Panc1 (cell line): ENCODE results near the gene PRKG1. TPM values are rescaled to one million over a fixed set of nuclear protein-coding genes. Genes with fewer than 3 reads are reported as not detected.

Experiments
- ATAC-seq: fragments of 200-7000 bp; cut with Tn5 transposase; 2 replicates; pipeline ENCODE4 v1.9.1; 2020; ENCODE audit warnings: mild to moderate bottlenecking, moderate library complexity
- BruUV-seq: library from RNA; stranded (reverse); fragments of 400-500 nt; replicated peaks from 2 replicates; lab custom pipeline; 2021; lab: Mats Ljungman, UMichigan
- CTCF ChIA-PET: fragments of 300-600 bp; sonication (Branson Sonifier 250); formaldehyde crosslinking; loops from one replicate; lab custom pipeline; 2022; ENCODE audit warnings: antibody characterized with exemption; lab: Charles Lee
- POLR2A ChIA-PET: fragments of 300-600 bp; sonication (Branson Sonifier 250); formaldehyde crosslinking; loops from one replicate; lab custom pipeline; 2022; ENCODE audit warnings: antibody characterized with exemption; lab: Charles Lee
- DNase-seq: peaks from one replicate; pipeline ENCODE4 v3.0.0-alpha.2; 2010; ENCODE audit warnings: low read depth, low spot score
- H3K27ac ChIP-seq: 2 replicates; pipeline ENCODE4 v1.5.1; 2011; ENCODE audit warnings: mild to moderate bottlenecking, low read length, inconsistent platforms
- H3K27me3 ChIP-seq: fragments of 200-500 bp; sonication (Bioruptor generic); 2 replicates; pipeline ENCODE4 v1.6.0; 2014; ENCODE audit warnings: low read length, inconsistent platforms; ENCODE audit not compliant: control insufficient read depth, insufficient read depth
- H3K36me3 ChIP-seq: fragments of 200-500 bp; sonication (Bioruptor generic); 2 replicates; pipeline ENCODE4 v1.5.1; 2014; ENCODE audit warnings: inconsistent platforms, mild to moderate bottlenecking, low read length, moderate library complexity; ENCODE audit not compliant: control insufficient read depth, insufficient read depth
- H3K4me1 ChIP-seq: 2 replicates; pipeline ENCODE4 v1.5.1; 2011; ENCODE audit warnings: inconsistent platforms, mild to moderate bottlenecking, low read length, moderate library complexity; ENCODE audit not compliant: control insufficient read depth, insufficient read depth
- H3K4me3 ChIP-seq, 2 experiments: 2 replicates each; pipeline ENCODE4 v1.5.1; 2011 to 2012; ENCODE audit warnings: low read depth in 2 of 2, low read length in 2 of 2, mild to moderate bottlenecking in 2 of 2, inconsistent platforms in 1 of 2, moderate library complexity in 1 of 2
- H3K9me3 ChIP-seq: fragments of 200-500 bp; sonication (Bioruptor generic); 2 replicates; pipeline ENCODE4 v1.5.1; 2014; ENCODE audit warnings: low read depth, mild to moderate bottlenecking, inconsistent platforms, low read length, moderate library complexity; ENCODE audit not compliant: control insufficient read depth, insufficient read depth
- POLR2AphosphoS5 ChIP-seq: IDR thresholded peaks from 2 replicates; pipeline ENCODE4 v1.6.1; 2012; ENCODE audit warnings: mild to moderate bottlenecking, low read depth, low read length, moderate library complexity
- SIN3A ChIP-seq: IDR thresholded peaks from 2 replicates; pipeline ENCODE4 v1.6.1; 2012; ENCODE audit warnings: low read depth, mild to moderate bottlenecking, low read length, moderate library complexity, borderline replicate concordance; ENCODE audit not compliant: insufficient read depth
- TCF7L2 ChIP-seq: IDR thresholded peaks from 2 replicates; pipeline ENCODE4 v1.6.1; 2011; ENCODE audit warnings: mild to moderate bottlenecking, low read depth, low read length, inconsistent platforms
- in situ Hi-C: cut with HindIII; loops from 2 replicates; pipeline ENCODE4 v1.10.0; 2016; ENCODE audit warnings: low sequenced_read_pairs, low pct_unique_long_range_greater_than_20kb
- intact Hi-C: fragments of 100-400 bp; cut with micrococcal nuclease; formaldehyde crosslinking; loops from one replicate; pipeline ENCODE4 v1.10.0; 2022; ENCODE audit not compliant: unreplicated experiment
- total RNA-seq: library from RNA; stranded (reverse); gene quantifications from one replicate; pipeline ENCODE4 v1.2.1, GENCODE V29; 2021; ENCODE audit not compliant: unreplicated experiment
- TF ChIP-seq, protein P1 (sequence below), 2 experiments: IDR thresholded peaks; 2 replicates each; pipeline ENCODE4 v1.6.1; 2011 to 2012; ENCODE audit warnings: low read depth in 2 of 2, control low read depth in 1 of 2, low read length in 1 of 2, mild to moderate bottlenecking in 1 of 2, moderate library complexity in 1 of 2; ENCODE audit not compliant: insufficient read depth in 1 of 2
- TF ChIP-seq, protein P2 (sequence below): fragments of 450-650 bp; IDR thresholded peaks from 2 replicates; pipeline ENCODE4 v1.5.1; 2017; ENCODE audit warnings: mild to moderate bottlenecking

Gene PRKG1
- total RNA-seq, 1 experiment from 2014 or later, result 0.92 TPM

DNA sequence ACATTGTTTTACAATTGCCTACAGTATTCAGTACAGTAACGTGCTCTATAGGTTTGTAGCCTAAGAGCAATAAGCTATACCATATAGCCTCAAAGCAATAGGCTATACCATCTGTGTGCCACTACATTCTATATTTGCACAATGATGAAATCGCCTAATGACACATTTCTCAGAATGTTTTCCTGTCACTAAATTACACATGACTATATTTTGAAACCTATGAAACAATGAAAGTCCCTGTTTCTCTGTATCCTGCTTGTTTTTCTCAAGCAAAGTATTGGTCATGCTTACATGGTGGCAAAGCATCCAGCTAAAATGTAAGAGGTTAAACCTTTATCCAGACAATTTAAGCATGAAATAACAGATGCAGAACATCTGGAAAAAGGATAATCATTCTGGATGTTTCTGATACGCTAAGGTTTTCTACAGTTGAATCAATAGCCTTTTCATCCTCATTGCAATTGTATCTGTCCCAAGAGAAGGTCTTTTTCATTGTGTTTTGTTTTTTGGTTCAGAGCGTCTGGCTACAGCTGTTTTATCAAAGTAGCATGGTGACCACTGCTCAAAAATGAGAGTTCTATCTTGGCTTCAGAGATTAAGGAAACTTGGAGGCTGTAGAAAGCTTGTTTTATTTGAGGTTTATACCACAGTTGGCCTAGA, 543.4 kb downstream of the PRKG1 start:
- BruUV-seq, result no TSS peak
- ChIA-PET POLR2A (no interaction called here), CTCF (interaction anchor here (0.5 kb wide), 1 partner anchor 22 kb away, joined by 10 read pairs; no protein-coding TSS in a partner anchor)
- H3K9me3 ChIP-seq, result no peaks in the 10 kb centered on the region
- DNase-seq (no peak), ATAC-seq (no peak)
- H3K4me3 ChIP-seq, result no peak overlapping the region
- no peaks in the 10 kb centered on the region for H3K4me1 ChIP-seq
- H3K27me3 ChIP-seq, result no peaks in the 10 kb centered on the region
- in situ Hi-C loops (no loop called here), intact Hi-C loops (no loop called here)
- H3K36me3 ChIP-seq, result no peaks in the 10 kb centered on the region
- TF ChIP-seq POLR2AphosphoS5 (no peak), SIN3A (no peak), TCF7L2 (no peak)
- TF ChIP-seq, protein P1, sequence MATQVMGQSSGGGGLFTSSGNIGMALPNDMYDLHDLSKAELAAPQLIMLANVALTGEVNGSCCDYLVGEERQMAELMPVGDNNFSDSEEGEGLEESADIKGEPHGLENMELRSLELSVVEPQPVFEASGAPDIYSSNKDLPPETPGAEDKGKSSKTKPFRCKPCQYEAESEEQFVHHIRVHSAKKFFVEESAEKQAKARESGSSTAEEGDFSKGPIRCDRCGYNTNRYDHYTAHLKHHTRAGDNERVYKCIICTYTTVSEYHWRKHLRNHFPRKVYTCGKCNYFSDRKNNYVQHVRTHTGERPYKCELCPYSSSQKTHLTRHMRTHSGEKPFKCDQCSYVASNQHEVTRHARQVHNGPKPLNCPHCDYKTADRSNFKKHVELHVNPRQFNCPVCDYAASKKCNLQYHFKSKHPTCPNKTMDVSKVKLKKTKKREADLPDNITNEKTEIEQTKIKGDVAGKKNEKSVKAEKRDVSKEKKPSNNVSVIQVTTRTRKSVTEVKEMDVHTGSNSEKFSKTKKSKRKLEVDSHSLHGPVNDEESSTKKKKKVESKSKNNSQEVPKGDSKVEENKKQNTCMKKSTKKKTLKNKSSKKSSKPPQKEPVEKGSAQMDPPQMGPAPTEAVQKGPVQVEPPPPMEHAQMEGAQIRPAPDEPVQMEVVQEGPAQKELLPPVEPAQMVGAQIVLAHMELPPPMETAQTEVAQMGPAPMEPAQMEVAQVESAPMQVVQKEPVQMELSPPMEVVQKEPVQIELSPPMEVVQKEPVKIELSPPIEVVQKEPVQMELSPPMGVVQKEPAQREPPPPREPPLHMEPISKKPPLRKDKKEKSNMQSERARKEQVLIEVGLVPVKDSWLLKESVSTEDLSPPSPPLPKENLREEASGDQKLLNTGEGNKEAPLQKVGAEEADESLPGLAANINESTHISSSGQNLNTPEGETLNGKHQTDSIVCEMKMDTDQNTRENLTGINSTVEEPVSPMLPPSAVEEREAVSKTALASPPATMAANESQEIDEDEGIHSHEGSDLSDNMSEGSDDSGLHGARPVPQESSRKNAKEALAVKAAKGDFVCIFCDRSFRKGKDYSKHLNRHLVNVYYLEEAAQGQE (IDR thresholded peaks at IDR 0.05; ENCODE audit: insufficient read depth in 1 of 2, low read depth in 2 of 2, low read length in 1 of 2), result no peak
- TF ChIP-seq, protein P2, sequence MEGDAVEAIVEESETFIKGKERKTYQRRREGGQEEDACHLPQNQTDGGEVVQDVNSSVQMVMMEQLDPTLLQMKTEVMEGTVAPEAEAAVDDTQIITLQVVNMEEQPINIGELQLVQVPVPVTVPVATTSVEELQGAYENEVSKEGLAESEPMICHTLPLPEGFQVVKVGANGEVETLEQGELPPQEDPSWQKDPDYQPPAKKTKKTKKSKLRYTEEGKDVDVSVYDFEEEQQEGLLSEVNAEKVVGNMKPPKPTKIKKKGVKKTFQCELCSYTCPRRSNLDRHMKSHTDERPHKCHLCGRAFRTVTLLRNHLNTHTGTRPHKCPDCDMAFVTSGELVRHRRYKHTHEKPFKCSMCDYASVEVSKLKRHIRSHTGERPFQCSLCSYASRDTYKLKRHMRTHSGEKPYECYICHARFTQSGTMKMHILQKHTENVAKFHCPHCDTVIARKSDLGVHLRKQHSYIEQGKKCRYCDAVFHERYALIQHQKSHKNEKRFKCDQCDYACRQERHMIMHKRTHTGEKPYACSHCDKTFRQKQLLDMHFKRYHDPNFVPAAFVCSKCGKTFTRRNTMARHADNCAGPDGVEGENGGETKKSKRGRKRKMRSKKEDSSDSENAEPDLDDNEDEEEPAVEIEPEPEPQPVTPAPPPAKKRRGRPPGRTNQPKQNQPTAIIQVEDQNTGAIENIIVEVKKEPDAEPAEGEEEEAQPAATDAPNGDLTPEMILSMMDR, result no peak
- no peak overlapping the region for H3K27ac ChIP-seq

DNA sequence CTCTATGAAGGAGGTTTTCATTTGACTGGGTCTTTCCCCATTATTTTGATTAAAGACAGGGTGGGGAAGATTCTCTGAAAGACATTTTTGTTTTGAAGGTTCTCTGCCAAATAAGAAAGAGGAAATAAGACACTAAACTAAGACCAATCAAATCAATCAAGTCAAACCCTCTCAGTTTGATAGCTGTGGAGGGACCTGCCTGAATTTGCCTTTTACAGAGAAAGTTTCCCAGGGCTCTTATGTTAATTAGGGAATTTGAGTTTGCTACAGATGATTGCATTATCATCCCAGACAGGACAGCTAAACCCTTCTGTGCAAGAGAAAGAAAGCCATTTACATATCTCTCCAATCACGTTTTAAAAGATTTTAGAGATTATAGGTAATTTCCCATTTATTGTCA, 545.1 kb downstream of the PRKG1 start:
- POLR2A ChIA-PET, result no interaction called here
- ATAC-seq (no peak), DNase-seq (no peak)
- BruUV-seq, result no TSS peak
- in situ Hi-C loops, result no loop called here
- TF ChIP-seq TCF7L2 (no peak), SIN3A (no peak), POLR2AphosphoS5 (no peak)
- TF ChIP-seq, protein P2, result no peak
- TF ChIP-seq, protein P1 (IDR thresholded peaks at IDR 0.05; ENCODE audit: insufficient read depth in 1 of 2, low read depth in 2 of 2, low read length in 1 of 2), result no peak
- no peak overlapping the region for H3K27ac ChIP-seq
- intact Hi-C loops, result no loop called here
- no peaks in the 10 kb centered on the region for H3K4me1 ChIP-seq
- no peaks in the 10 kb centered on the region for H3K9me3 ChIP-seq
- H3K36me3 ChIP-seq, result no peaks in the 10 kb centered on the region
- no peaks in the 10 kb centered on the region for H3K27me3 ChIP-seq
- H3K4me3 ChIP-seq, result no peak overlapping the region
- CTCF ChIA-PET, result no interaction called here
